ENCODE data around the gene ACSS3.

DNA sequence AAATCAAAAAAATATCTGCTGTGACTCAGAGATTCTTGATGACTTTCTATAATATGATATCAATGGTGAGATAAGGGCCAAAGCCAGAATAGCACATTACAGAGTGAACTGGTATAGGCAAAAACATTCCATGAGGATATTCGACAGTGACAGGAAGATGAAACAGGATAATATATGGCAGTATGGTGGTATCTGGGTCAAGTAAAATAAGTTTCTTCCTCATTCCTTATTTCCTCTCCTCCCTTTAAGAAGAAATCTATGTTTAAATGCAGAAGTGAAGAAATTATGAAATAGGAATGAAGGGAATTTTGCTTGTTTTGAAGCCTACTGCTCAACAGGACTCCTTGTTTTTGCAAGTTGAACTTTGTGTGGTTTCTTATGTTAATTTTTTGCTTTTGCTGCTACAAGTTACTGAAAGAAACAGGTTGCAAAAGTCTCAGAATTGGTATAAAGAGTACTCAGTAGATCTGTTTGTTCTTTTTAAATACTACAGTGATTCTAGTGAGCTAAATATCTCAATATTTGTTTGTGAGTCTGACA, 7.0 kb downstream of the ACSS3 start:
- TF ChIP-seq, protein P1, sequence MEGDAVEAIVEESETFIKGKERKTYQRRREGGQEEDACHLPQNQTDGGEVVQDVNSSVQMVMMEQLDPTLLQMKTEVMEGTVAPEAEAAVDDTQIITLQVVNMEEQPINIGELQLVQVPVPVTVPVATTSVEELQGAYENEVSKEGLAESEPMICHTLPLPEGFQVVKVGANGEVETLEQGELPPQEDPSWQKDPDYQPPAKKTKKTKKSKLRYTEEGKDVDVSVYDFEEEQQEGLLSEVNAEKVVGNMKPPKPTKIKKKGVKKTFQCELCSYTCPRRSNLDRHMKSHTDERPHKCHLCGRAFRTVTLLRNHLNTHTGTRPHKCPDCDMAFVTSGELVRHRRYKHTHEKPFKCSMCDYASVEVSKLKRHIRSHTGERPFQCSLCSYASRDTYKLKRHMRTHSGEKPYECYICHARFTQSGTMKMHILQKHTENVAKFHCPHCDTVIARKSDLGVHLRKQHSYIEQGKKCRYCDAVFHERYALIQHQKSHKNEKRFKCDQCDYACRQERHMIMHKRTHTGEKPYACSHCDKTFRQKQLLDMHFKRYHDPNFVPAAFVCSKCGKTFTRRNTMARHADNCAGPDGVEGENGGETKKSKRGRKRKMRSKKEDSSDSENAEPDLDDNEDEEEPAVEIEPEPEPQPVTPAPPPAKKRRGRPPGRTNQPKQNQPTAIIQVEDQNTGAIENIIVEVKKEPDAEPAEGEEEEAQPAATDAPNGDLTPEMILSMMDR (IDR thresholded peaks at IDR 0.05) = no peak
- TF ChIP-seq POLR2A (IDR thresholded peaks at IDR 0.05) = no peak
